ENCODE data around the gene GPC1.
"Not testable (repeated sequence)": the region's sequence is repeated elsewhere in the genome, so short reads cannot be mapped to it uniquely, and the experiment has no call there.

Gene GPC1, protein sequence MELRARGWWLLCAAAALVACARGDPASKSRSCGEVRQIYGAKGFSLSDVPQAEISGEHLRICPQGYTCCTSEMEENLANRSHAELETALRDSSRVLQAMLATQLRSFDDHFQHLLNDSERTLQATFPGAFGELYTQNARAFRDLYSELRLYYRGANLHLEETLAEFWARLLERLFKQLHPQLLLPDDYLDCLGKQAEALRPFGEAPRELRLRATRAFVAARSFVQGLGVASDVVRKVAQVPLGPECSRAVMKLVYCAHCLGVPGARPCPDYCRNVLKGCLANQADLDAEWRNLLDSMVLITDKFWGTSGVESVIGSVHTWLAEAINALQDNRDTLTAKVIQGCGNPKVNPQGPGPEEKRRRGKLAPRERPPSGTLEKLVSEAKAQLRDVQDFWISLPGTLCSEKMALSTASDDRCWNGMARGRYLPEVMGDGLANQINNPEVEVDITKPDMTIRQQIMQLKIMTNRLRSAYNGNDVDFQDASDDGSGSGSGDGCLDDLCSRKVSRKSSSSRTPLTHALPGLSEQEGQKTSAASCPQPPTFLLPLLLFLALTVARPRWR

DNA sequence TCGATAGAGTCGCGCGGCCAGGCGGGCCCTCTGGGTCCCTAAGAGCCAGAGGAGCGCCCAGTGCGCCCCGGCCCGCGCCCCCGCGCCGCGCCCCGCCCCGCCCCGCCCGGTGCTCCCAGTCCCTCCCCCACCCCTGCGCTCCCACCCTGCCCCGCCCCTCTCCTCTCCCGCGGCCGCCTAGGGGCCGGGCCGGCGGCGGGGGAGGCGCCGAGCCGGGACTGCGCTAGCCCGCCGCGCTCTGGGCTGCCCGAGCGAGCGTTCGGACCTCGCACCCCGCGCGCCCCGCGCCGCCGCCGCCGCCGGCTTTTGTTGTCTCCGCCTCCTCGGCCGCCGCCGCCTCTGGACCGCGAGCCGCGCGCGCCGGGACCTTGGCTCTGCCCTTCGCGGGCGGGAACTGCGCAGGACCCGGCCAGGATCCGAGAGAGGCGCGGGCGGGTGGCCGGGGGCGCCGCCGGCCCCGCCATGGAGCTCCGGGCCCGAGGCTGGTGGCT lies at the start of gene GPC1:
TSS of gene GPC1 (plus strand) at position 207 of the 491 bp plus-strand sequence. CDS start at position 463, 256 bp downstream.
- H3K9ac ChIP-seq (ENCODE audit: low read depth, low read length) = 0 out of 2 replicates have a peak within 1 kb of the TSS, but pooled peaks have one; percentile 44

DNA sequence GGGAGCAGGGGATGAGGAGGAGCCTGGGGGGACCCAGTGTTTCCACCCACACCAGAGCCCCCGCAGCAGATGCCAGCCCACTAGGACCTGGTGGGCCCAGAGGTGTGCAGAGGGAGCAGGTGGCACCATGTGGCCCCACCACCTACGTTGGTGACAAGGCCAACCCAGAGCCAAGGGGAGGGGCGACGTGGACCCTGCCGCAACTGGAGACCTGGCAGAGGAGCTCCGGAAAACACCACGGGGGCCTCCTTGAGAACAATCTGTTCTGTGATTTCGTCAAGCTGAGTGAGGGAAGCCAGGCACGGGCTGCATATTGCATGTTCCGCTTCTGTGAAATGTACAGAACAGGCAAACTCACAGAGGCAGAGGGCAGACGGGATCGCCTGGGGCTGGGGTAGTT lies 49.1 kb upstream of the GPC1 start:
- Histone ChIP-seq H3K9me3 (ENCODE audit: control insufficient read depth, insufficient read depth, low read length) (no peaks in the 10 kb centered on the region), H3K27ac (ENCODE audit: low read depth, low read length) (no peak overlapping the region), H3K4me3 (ENCODE audit: low read depth, low read length) (no peak overlapping the region), H3K4me1 (ENCODE audit: control insufficient read depth, insufficient read depth, low read length) (no peaks in the 10 kb centered on the region), H3K9ac (ENCODE audit: low read depth, low read length) (no peak overlapping the region), H3K36me3 (ENCODE audit: control insufficient read depth, insufficient read depth, low read length) (no peaks in the 10 kb centered on the region), H3K27me3 (ENCODE audit: control insufficient read depth, insufficient read depth, low read length) (no peaks in the 10 kb centered on the region)

More for the DNA sequence above, at the start of gene GPC1:
- H3K9me3 ChIP-seq (ENCODE audit: control insufficient read depth, insufficient read depth, low read length) = no peaks in the 10 kb centered on the region
- H3K36me3 ChIP-seq (ENCODE audit: control insufficient read depth, insufficient read depth, low read length) = no peaks in the 10 kb centered on the region
- H3K27ac ChIP-seq (ENCODE audit: low read depth, low read length) = peak within 1 kb of the TSS; percentile 55
- H3K4me1 ChIP-seq (ENCODE audit: control insufficient read depth, insufficient read depth, low read length) = peaks cover 5% of the 10 kb centered on the region; the same call in 1 of the 2 replicates
- peak within 1 kb of the TSS; percentile 72 for H3K4me3 ChIP-seq (ENCODE audit: low read depth, low read length)
- peaks cover 31% of the 10 kb centered on the region for H3K27me3 ChIP-seq (ENCODE audit: control insufficient read depth, insufficient read depth, low read length)

DNA sequence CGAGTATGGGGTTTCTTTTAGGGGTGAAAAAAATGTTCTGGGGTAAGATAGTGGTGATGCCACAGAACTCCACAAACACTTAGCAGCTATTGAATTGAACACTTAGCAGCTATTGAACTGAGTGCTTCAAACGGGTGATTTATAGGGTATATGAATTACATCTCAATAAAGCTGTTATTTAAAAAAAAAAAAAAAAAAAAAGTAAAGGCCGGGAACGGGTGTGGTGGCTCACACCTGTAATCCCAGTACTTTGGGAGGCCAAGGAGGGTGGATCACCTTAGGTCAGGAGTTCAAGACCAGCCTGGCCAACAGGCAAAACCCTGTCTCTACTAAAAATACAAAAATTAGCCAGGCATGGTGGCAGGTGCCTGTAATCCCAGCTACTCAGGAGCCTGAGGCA lies 48.7 kb upstream of the GPC1 start:
- H3K9ac ChIP-seq (ENCODE audit: low read depth, low read length); H3K27ac ChIP-seq (ENCODE audit: low read depth, low read length); H3K36me3 ChIP-seq (ENCODE audit: control insufficient read depth, insufficient read depth, low read length); H3K4me1 ChIP-seq (ENCODE audit: control insufficient read depth, insufficient read depth, low read length); H3K4me3 ChIP-seq (ENCODE audit: low read depth, low read length); H3K27me3 ChIP-seq (ENCODE audit: control insufficient read depth, insufficient read depth, low read length); H3K9me3 ChIP-seq (ENCODE audit: control insufficient read depth, insufficient read depth, low read length): not testable (repeated sequence)

DNA sequence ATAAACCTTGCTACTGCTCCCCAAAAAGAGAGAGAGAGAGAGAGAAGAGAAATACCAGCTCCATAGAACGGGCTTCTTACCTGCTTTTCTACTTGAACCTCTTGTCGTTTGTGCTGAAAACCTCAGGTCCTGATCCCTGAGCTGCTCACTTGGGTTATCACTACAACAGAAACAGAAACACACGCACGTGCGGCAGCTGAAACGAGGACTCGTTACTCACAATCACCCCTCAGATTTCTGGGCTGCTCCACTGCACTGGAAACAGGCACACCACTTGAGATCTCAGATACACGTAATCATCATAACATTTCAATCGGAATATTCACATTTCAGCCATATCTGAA lies 48.2 kb upstream of the GPC1 start:
- Histone ChIP-seq H3K9me3 (ENCODE audit: control insufficient read depth, insufficient read depth, low read length) (no peaks in the 10 kb centered on the region), H3K27ac (ENCODE audit: low read depth, low read length) (no peak overlapping the region), H3K27me3 (ENCODE audit: control insufficient read depth, insufficient read depth, low read length) (no peaks in the 10 kb centered on the region), H3K9ac (ENCODE audit: low read depth, low read length) (no peak overlapping the region), H3K36me3 (ENCODE audit: control insufficient read depth, insufficient read depth, low read length) (no peaks in the 10 kb centered on the region), H3K4me3 (ENCODE audit: low read depth, low read length) (no peak overlapping the region), H3K4me1 (ENCODE audit: control insufficient read depth, insufficient read depth, low read length) (no peaks in the 10 kb centered on the region)

DNA sequence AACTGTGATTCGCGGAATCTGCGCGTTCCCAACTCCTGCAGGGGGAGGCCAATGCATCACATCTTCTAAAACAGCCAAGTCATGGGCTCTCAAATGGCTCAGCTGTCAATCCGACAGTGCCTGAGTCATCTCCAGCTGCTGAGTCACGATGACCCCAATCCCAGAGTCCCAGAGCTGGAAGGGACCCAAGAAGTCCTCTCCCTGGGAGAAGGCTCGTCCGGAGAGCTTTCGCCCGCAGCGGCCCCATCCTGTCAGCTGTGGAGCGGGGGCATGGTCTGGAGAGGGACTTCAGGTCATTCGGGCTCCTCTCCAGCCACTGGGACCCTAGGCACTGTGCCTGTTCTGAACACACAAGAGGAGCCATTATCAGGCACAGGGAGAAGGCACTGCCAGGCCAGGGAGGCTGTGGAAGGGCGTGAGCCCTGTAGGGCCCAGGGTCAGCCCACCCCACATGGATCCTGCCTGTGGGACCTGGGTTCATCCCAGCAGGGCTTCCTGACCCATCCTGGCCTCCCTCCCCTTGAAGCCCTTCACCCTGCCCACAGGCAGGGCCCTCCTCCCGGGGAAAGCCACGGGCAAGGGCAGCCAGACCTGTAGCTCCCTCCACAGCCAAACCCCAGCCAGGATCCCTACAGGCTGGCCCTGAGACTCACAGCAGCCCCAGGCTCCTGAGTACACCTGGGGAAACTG lies 47.6 kb upstream of the GPC1 start:
- H3K27me3 ChIP-seq (ENCODE audit: control insufficient read depth, insufficient read depth, low read length) = no peaks in the 10 kb centered on the region
- no peaks in the 10 kb centered on the region for H3K9me3 ChIP-seq (ENCODE audit: control insufficient read depth, insufficient read depth, low read length)
- H3K36me3 ChIP-seq (ENCODE audit: control insufficient read depth, insufficient read depth, low read length) = no peaks in the 10 kb centered on the region
- no peaks in the 10 kb centered on the region for H3K4me1 ChIP-seq (ENCODE audit: control insufficient read depth, insufficient read depth, low read length)
- H3K4me3 ChIP-seq (ENCODE audit: low read depth, low read length) = no peak overlapping the region
- no peak overlapping the region for H3K27ac ChIP-seq (ENCODE audit: low read depth, low read length)
- no peak overlapping the region for H3K9ac ChIP-seq (ENCODE audit: low read depth, low read length)

DNA sequence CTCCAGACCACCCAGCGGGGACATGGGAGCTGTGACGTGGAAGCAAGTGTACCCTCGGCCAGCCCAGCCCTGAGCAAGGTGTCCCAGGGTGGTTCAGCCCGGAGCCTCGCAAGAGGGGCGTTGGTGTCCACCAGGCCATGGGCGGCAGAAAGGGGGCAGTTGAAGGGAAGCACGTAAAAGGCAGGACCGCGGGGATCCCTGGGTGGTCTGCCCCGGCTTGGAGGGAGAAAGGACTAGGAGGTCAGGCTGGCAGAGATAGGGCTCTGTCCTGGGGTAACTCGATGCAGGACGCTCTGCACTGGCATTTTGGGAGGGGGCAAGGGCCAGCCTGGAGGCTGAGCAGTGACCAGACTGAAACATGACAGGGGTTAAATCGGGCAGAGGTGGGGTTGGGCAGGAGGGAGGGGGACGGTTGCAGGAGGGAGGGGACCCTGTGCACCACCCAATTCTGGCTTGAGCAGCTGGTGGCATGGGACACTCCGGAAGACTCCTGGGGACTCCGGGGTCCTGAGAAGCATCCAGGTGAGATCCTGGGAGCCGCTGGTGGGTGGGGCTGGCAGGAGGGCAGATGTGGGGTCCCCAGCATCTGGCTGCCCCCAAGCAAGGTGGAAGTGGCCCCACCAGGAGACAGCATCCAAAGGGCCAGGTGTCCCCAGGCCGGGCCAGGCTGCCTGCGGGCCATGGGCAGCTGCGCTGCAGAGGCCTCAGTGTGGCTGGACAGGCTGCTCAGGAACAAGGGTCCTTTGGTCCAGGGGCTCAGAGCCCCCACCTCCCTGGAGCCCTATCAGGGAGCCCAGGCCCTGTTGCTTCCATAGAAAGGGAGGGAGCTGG lies 46.8 kb upstream of the GPC1 start:
- H3K36me3 ChIP-seq (ENCODE audit: control insufficient read depth, insufficient read depth, low read length) = no peaks in the 10 kb centered on the region

DNA sequence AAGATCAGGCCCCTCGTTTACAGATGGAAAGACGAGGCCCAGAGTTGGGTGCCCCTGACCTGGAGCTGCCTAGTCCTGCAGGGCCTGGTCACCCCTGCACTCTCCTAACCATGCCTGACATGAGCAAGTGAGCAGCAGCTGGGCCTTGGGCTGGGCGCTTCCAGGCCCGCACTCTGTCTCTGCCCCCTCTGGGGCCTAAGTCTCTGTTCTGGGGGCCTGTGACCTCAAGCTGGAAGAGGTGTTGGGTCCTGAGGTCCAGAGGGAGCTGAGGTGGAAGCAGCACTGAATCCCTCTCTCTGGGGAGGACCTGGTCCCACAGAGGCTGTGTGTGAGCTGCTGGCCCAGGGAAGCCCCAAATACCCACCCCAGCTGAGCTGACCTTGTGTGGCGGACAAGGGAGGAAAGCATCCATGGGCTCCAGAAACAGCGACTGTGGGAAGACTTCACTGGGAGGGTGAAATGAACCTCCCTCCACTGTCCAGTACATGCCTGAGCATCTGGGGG lies 46.1 kb upstream of the GPC1 start:
- Histone ChIP-seq H3K4me1 (ENCODE audit: control insufficient read depth, insufficient read depth, low read length) (no peaks in the 10 kb centered on the region), H3K27ac (ENCODE audit: low read depth, low read length) (no peak overlapping the region), H3K9ac (ENCODE audit: low read depth, low read length) (no peak overlapping the region), H3K27me3 (ENCODE audit: control insufficient read depth, insufficient read depth, low read length) (no peaks in the 10 kb centered on the region), H3K36me3 (ENCODE audit: control insufficient read depth, insufficient read depth, low read length) (no peaks in the 10 kb centered on the region), H3K9me3 (ENCODE audit: control insufficient read depth, insufficient read depth, low read length) (no peaks in the 10 kb centered on the region), H3K4me3 (ENCODE audit: low read depth, low read length) (no peak overlapping the region)

More for the DNA sequence above, 46.8 kb upstream of the GPC1 start:
- Histone ChIP-seq H3K4me1 (ENCODE audit: control insufficient read depth, insufficient read depth, low read length) (no peaks in the 10 kb centered on the region), H3K9me3 (ENCODE audit: control insufficient read depth, insufficient read depth, low read length) (no peaks in the 10 kb centered on the region), H3K4me3 (ENCODE audit: low read depth, low read length) (no peak overlapping the region), H3K9ac (ENCODE audit: low read depth, low read length) (no peak overlapping the region), H3K27me3 (ENCODE audit: control insufficient read depth, insufficient read depth, low read length) (no peaks in the 10 kb centered on the region), H3K27ac (ENCODE audit: low read depth, low read length) (no peak overlapping the region)

DNA sequence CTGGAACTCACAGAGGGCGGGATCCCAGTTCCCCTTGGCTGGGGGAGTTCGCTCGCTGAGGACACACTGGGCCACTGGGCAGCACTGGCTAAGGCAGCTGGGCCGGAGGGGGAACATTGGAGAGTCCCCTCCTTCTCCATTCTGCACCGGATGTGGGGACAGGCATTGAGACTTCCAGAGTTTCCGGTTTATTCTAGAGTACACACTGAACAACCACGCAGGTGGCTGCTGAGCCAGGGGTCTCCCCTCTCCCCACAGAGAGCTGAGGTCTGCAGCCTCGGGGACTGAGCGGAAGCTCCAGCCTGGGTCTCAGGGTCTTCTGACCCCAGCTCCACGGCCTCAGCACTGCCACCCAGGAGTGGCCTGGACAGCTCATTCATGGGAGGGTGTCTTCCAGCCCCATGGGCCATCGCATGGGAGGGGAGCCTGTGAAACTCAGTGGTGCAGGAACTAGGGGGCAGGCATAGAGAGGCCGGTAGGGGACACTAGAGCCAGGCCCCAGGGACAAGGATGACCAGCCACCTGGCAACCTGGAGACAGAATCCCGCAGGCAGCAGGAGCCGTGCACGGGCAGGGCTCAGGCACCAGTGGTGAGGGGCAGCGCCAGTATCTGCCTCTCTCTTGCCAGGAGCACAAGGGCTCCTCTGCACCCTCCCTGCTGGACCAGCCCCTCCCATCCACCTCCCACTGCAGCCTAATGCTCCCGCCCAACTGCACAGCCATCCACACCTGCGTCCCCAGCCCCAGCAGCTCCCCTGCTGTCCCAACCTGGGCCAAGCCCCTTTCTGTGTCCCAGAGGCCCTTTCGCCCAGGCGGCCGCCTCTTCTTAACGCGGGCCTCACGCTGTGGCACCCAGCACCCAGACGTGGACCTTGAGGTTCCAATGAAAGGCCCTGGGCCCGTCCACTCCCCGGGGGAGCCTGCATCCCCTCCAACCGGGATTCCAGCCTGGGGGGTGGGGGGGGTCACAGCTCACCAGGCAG lies 45.1 kb upstream of the GPC1 start:
- Histone ChIP-seq H3K9ac (ENCODE audit: low read depth, low read length) (no peak overlapping the region), H3K36me3 (ENCODE audit: control insufficient read depth, insufficient read depth, low read length) (no peaks in the 10 kb centered on the region), H3K4me3 (ENCODE audit: low read depth, low read length) (no peak overlapping the region)

DNA sequence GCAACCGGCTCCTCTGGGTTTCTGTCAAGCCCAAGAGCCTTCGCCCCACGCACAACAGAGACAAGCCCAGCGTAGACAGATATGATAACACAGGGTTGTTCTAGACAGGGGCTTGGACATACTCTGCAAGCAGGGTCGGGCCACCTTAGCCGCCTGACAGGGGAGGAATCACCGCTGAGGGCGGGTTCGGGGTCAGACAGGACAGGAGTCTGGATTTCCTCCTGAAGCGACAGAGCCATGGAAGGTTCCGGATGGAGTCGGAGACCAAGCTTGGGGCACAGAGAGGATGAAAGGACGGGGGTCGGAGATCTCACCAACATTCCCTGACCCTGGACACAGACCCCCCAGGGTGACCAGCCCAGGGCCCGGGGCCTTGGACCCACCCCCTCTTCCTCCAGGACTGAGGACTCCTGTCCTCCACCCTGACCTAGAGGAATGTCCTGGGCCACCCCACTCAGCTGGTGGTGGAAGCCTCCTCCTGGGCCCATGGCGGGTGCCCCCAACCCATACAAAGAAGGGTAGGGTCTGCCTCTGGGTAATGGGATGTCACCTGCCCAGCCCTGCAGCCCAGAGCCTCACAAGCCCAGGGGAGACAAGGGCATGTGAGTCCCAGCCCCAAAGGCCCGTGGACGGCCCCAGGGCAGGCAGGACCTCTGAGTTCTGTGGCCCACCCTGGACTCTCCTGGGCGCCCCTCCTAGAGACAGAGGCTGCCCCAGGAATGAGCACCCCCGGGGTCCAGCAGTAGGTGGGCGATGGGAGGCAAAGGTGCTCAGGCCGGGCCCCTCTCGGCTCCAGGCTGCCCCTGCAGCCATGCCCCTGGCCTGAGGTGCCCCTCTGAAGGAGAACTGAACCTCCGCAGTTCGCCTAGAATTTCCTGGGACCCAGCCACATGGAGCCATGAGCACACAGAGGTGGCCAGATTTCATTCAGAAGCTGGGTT lies 44.1 kb upstream of the GPC1 start:
- Histone ChIP-seq H3K4me1 (ENCODE audit: control insufficient read depth, insufficient read depth, low read length) (no peaks in the 10 kb centered on the region), H3K9me3 (ENCODE audit: control insufficient read depth, insufficient read depth, low read length) (no peaks in the 10 kb centered on the region), H3K36me3 (ENCODE audit: control insufficient read depth, insufficient read depth, low read length) (no peaks in the 10 kb centered on the region), H3K27ac (ENCODE audit: low read depth, low read length) (no peak overlapping the region), H3K4me3 (ENCODE audit: low read depth, low read length) (no peak overlapping the region), H3K9ac (ENCODE audit: low read depth, low read length) (no peak overlapping the region), H3K27me3 (ENCODE audit: control insufficient read depth, insufficient read depth, low read length) (no peaks in the 10 kb centered on the region)

More for the DNA sequence above, 45.1 kb upstream of the GPC1 start:
- Histone ChIP-seq H3K27ac (ENCODE audit: low read depth, low read length) (no peak overlapping the region), H3K9me3 (ENCODE audit: control insufficient read depth, insufficient read depth, low read length) (no peaks in the 10 kb centered on the region), H3K27me3 (ENCODE audit: control insufficient read depth, insufficient read depth, low read length) (no peaks in the 10 kb centered on the region), H3K4me1 (ENCODE audit: control insufficient read depth, insufficient read depth, low read length) (no peaks in the 10 kb centered on the region)

Measured in HUES48 (cell line).